ENCODE data around the gene SECTM1. TPM values are rescaled to one million over a fixed set of nuclear protein-coding genes. Genes with fewer than 3 reads are reported as not detected.

SECTM1 gene
- total RNA-seq, 1 experiment from 2014 or later, result 10.4 TPM

DNA sequence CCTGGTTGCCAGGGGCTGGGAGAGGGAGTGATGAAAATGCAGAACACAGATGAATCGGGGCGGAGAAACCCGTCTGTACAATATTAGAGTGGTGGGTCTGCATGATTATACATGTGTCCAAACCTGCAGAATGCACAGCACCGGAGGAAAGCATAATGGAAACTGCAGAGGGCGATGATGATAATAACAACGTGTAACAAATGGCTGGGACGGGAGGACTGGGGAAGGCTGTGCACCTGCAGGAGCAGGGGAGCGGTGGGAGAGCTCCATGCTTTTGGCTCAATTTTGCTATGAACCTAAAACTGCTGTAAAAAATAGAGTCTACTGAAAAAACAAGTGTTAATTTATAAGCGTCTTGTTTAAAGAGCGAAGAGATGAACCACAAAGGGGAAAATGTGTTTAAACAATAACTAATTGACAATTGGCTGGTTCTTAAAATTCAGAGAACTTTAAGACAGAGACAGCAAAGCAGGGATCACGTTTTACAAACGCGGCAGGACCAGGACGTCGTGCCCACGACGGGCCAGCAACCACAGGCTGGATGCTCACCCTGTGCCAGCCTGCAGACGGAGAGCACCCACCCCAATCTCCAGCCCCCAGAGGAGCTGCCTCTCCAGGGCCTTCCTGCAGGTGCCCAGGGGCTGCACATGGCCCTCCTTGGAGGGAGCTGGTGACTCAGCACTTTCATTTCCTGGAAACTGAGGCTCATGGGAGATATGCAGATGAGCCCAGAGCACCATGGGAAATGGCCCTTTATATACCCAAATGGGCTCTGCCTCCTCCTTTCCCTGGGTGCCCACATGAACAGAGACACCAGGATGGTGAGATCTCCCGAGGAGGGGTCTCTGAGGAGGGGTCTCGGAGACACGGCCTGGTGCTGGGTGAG is 25.1 kb upstream of the SECTM1 start, which contains the start of gene TEX19:
TSS of gene TEX19 (plus strand) at position 783 of the 886 bp plus-strand sequence. CDS start 2,904 bp downstream, outside the sequence.
- CTCF ChIA-PET, result interaction anchor here (0.6 kb wide), 2 partner anchors 8 to 36 kb away, joined by 6 read pairs; no protein-coding TSS in a partner anchor
- no peaks in the 10 kb centered on the region for H3K36me3 Mint-ChIP-seq (ENCODE audit: insufficient read depth, unreplicated experiment)
- no peak within 1 kb of the TSS for H3K4me3 Mint-ChIP-seq (ENCODE audit: low read depth, unreplicated experiment)
- BruUV-seq (replicated peaks), result no TSS peak
- peaks cover 28% of the 10 kb centered on the region for H3K27me3 Mint-ChIP-seq (ENCODE audit: unreplicated experiment)
- H3K27ac Mint-ChIP-seq (ENCODE audit: unreplicated experiment), result peak within 1 kb of the TSS; percentile 2
- DNase-seq, result no peak
- no peaks in the 10 kb centered on the region for H3K9me3 Mint-ChIP-seq (ENCODE audit: low read depth, unreplicated experiment)
- TF ChIP-seq, protein P1, sequence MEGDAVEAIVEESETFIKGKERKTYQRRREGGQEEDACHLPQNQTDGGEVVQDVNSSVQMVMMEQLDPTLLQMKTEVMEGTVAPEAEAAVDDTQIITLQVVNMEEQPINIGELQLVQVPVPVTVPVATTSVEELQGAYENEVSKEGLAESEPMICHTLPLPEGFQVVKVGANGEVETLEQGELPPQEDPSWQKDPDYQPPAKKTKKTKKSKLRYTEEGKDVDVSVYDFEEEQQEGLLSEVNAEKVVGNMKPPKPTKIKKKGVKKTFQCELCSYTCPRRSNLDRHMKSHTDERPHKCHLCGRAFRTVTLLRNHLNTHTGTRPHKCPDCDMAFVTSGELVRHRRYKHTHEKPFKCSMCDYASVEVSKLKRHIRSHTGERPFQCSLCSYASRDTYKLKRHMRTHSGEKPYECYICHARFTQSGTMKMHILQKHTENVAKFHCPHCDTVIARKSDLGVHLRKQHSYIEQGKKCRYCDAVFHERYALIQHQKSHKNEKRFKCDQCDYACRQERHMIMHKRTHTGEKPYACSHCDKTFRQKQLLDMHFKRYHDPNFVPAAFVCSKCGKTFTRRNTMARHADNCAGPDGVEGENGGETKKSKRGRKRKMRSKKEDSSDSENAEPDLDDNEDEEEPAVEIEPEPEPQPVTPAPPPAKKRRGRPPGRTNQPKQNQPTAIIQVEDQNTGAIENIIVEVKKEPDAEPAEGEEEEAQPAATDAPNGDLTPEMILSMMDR (IDR thresholded peaks at IDR 0.05; ENCODE audit: unreplicated experiment), result no peak
- H3K4me1 Mint-ChIP-seq (ENCODE audit: low read depth, unreplicated experiment), result peaks cover 9% of the 10 kb centered on the region
- intact Hi-C loops (cut with micrococcal nuclease; ENCODE audit: unreplicated experiment), result no loop called here

DNA sequence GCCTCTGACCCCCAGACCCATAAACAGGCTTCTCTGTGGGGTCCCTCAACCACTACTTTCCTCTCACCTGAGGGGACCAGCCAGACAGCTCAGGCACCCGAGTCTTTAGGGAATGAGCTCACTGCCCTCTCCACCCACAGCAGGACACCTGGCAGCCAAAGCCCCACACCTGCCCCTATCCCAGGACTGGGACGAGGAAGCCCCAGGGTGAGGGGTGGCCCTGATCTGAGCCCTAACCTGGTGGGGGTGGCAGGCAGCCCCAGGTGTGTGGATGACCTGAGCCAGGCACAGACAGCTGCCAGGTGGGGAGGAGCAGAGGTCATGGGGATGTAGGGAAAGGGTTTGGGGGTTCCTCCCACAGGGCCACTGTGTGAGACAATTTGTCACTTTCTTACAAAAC is 23.8 kb upstream of the SECTM1 start:
- no peak for DNase-seq
- peaks cover 27% of the 10 kb centered on the region for H3K27me3 Mint-ChIP-seq (ENCODE audit: unreplicated experiment)
- no peak overlapping the region for H3K27ac Mint-ChIP-seq (ENCODE audit: unreplicated experiment)
- TF ChIP-seq, protein P1 (IDR thresholded peaks at IDR 0.05; ENCODE audit: unreplicated experiment), result no peak
- intact Hi-C loops (cut with micrococcal nuclease; ENCODE audit: unreplicated experiment), result no loop called here
- no TSS peak for BruUV-seq (replicated peaks)
- H3K4me1 Mint-ChIP-seq (ENCODE audit: low read depth, unreplicated experiment), result peaks cover 9% of the 10 kb centered on the region
- H3K36me3 Mint-ChIP-seq (ENCODE audit: insufficient read depth, unreplicated experiment), result no peaks in the 10 kb centered on the region
- H3K4me3 Mint-ChIP-seq (ENCODE audit: low read depth, unreplicated experiment), result no peak overlapping the region
- no peaks in the 10 kb centered on the region for H3K9me3 Mint-ChIP-seq (ENCODE audit: low read depth, unreplicated experiment)
- CTCF ChIA-PET, result interaction anchor here (0.6 to 0.7 kb wide), 2 partner anchors 17 to 28 kb away, joined by 4 to 6 read pairs; no protein-coding TSS in a partner anchor

DNA sequence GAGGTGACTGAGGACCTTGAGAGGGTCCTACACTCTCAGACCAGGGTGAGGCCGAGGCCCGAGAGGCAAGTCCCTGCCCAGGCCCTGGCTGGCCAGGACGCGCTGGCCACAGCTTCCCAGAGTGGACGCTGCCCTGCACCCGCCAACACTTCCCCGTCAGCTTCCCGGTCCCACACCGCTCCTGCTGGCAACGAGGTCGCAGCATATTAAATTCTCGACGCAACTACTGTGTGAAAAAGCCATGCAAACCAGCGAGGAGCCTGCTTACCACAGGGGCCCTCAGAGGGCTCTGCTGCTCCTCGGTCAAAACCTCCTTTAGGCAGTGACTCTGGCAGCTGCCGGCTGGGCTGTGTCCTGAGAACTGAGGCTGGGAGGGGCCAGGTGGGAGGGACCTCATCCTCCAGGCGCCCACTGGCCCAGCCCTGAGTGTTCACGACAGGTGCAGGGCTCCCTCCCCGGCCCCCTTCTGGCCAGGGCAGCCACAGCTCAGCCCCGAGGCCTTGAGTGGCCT is 23.3 kb upstream of the SECTM1 start:
- intact Hi-C loops (cut with micrococcal nuclease; ENCODE audit: unreplicated experiment), result no loop called here
- no peak overlapping the region for H3K27ac Mint-ChIP-seq (ENCODE audit: unreplicated experiment)
- TF ChIP-seq, protein P1 (IDR thresholded peaks at IDR 0.05; ENCODE audit: unreplicated experiment), result no peak
- peaks cover 22% of the 10 kb centered on the region for H3K27me3 Mint-ChIP-seq (ENCODE audit: unreplicated experiment)
- no peaks in the 10 kb centered on the region for H3K36me3 Mint-ChIP-seq (ENCODE audit: insufficient read depth, unreplicated experiment)
- no peaks in the 10 kb centered on the region for H3K9me3 Mint-ChIP-seq (ENCODE audit: low read depth, unreplicated experiment)
- CTCF ChIA-PET, result no interaction called here
- no peak for DNase-seq
- BruUV-seq (replicated peaks), result no TSS peak
- H3K4me1 Mint-ChIP-seq (ENCODE audit: low read depth, unreplicated experiment), result peaks cover 9% of the 10 kb centered on the region
- H3K4me3 Mint-ChIP-seq (ENCODE audit: low read depth, unreplicated experiment), result no peak overlapping the region

DNA sequence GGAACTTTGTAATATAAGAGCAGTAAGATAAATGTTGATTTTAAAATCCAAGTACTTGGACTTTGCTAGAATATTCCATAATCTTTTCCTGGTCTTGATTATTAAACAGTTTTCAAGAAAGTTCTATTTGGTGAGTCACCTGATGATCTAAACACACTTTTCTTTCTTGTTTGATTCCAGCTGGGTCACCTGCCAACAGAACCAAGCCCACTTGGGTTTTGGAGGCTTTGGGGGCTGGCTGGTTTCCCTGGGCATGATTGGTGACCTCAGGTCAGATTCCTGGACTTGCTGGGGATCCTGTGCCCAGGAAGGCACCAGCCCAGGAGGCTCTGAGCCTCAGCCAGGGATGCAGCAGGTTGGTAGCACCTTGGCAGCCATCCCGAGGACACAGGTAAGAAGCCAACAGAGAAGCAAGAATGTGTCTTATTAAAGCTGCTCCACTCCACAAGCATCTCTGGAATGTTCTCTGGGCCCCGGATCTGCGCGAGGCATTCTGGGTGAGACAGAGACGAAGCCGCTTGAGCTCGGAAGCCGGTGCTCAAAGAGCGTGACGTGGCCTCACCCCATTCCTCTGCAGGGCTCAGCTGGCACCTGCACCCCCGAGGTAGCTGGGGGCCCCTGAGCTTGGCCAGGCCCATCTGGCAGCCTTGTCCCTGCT is 22.3 kb upstream of the SECTM1 start:
- peaks cover 9% of the 10 kb centered on the region for H3K4me1 Mint-ChIP-seq (ENCODE audit: low read depth, unreplicated experiment)
- CTCF ChIA-PET, result interaction anchor here (0.6 kb wide), 1 partner anchor 33 kb away, joined by 3 read pairs; no protein-coding TSS in a partner anchor
- H3K4me3 Mint-ChIP-seq (ENCODE audit: low read depth, unreplicated experiment), result no peak overlapping the region
- peaks cover 15% of the 10 kb centered on the region for H3K27me3 Mint-ChIP-seq (ENCODE audit: unreplicated experiment)
- TF ChIP-seq, protein P1 (IDR thresholded peaks at IDR 0.05; ENCODE audit: unreplicated experiment), result no peak
- BruUV-seq (replicated peaks), result no TSS peak
- DNase-seq, result no peak
- H3K36me3 Mint-ChIP-seq (ENCODE audit: insufficient read depth, unreplicated experiment), result no peaks in the 10 kb centered on the region
- no peak overlapping the region for H3K27ac Mint-ChIP-seq (ENCODE audit: unreplicated experiment)
- no peaks in the 10 kb centered on the region for H3K9me3 Mint-ChIP-seq (ENCODE audit: low read depth, unreplicated experiment)
- intact Hi-C loops (cut with micrococcal nuclease; ENCODE audit: unreplicated experiment), result no loop called here

Measured in Calu3 (cell line).